Superior temporal gyrus (tissue), 1 donor: Measurements from ENCODE around the gene RNF14.
A peak's percentile ranks its signal among the peaks of the same experiment; 100 is the strongest.
"Not testable (repeated sequence)": the region's sequence is repeated elsewhere in the genome, so short reads cannot be mapped to it uniquely, and the experiment has no call there.

Experiments
- DNase-seq: peaks from one replicate; pipeline ENCODE4 v3.0.0-alpha.2; 2016; ENCODE audit errors: extremely low spot score

RNF14 gene

GRCh38 chr5:142014911-142015584 lies 46.1 kb downstream of the RNF14 start:
- peak; percentile 86 for DNase-seq

GRCh38 chr5:142015781-142016533 lies 47.1 kb downstream of the RNF14 start:
- no peak for DNase-seq

- DNase-seq = no peak
Observed at GRCh38 chr5:142016556-142016955, 47.7 kb downstream of the RNF14 start.

- no peak for DNase-seq
Observed at GRCh38 chr5:142017832-142018427, 49.0 kb downstream of the RNF14 start.

GRCh38 chr5:142020122-142020659 lies 51.3 kb downstream of the RNF14 start:
- no peak for DNase-seq

- DNase-seq = no peak
Observed at GRCh38 chr5:142023836-142024235, 54.9 kb downstream of the RNF14 start.

GRCh38 chr5:142024771-142025304 lies 55.9 kb downstream of the RNF14 start:
- DNase-seq = peak; percentile 94

GRCh38 chr5:142025637-142026036 lies 56.7 kb downstream of the RNF14 start:
- DNase-seq = no peak

- DNase-seq = no peak
Observed at GRCh38 chr5:142032150-142032549, 63.2 kb downstream of the RNF14 start.

GRCh38 chr5:142032747-142033631 lies 64.1 kb downstream of the RNF14 start:
- DNase-seq = no peak

GRCh38 chr5:142033632-142034567 lies 65.0 kb downstream of the RNF14 start:
- DNase-seq = not testable (repeated sequence)

GRCh38 chr5:142034994-142035393 lies 66.1 kb downstream of the RNF14 start:
- DNase-seq = no peak

GRCh38 chr5:142036918-142037317 lies 68.0 kb downstream of the RNF14 start:
- no peak for DNase-seq

- DNase-seq = not testable (repeated sequence)
Observed at GRCh38 chr5:142037599-142037998, 68.7 kb downstream of the RNF14 start.

GRCh38 chr5:142038735-142039134 lies 69.8 kb downstream of the RNF14 start:
- DNase-seq = no peak
